HEK293 (cell line): ENCODE measurements around the gene MPHOSPH10.

ENCODE experiments used
- CTCF ChIA-PET: fragments of 350-600 bp; formaldehyde crosslinking; extraction: SDS; loops from one replicate; lab custom pipeline; 2021; ENCODE audit warnings: antibody characterized with exemption; lab: Yijun Ruan, JAX
- POLR2A ChIA-PET: fragments of 300-600 bp; formaldehyde crosslinking; extraction: SDS; loops from one replicate; lab custom pipeline; 2020; ENCODE audit warnings: antibody characterized with exemption, inconsistent platforms; lab: Yijun Ruan, JAX
- H3K27ac ChIP-seq: fragments of 200-500 bp; sonication (Bioruptor generic); 2 replicates; pipeline ENCODE4 v1.5.1; 2014; ENCODE audit warnings: low read depth, low read length, control low read depth, inconsistent platforms; ENCODE audit errors: extremely low read depth
- H3K36me3 ChIP-seq, 2 experiments: fragments of 200-500 bp in 1 of 2; sonication (Bioruptor generic) in 1 of 2; 1 replicate in 1 of 2; 2 replicates in 1 of 2; pipeline ENCODE4 v1.5.1; 2014 to 2017; ENCODE audit warnings: inconsistent platforms in 2 of 2, low read length in 2 of 2; ENCODE audit not compliant: control insufficient read depth in 2 of 2, insufficient read depth in 1 of 2
- H3K4me1 ChIP-seq: fragments of 200-500 bp; sonication (Bioruptor generic); 2 replicates; pipeline ENCODE4 v1.5.1; 2014; ENCODE audit warnings: mild to moderate bottlenecking, low read length, inconsistent platforms; ENCODE audit not compliant: control insufficient read depth, insufficient read depth
- H3K4me3 ChIP-seq: 2 replicates; pipeline ENCODE4 v1.5.1; 2011; ENCODE audit warnings: low read depth, mild to moderate bottlenecking, control low read depth, low read length, moderate library complexity
- H3K9me3 ChIP-seq: fragments of 200-500 bp; sonication (Bioruptor generic); 2 replicates; pipeline ENCODE4 v1.5.1; 2014; ENCODE audit warnings: low read depth, low read length, inconsistent platforms; ENCODE audit not compliant: control insufficient read depth, insufficient read depth
- AEBP2 ChIP-seq: fragments of 450-650 bp; formaldehyde crosslinking; IDR thresholded peaks from 2 replicates; pipeline ENCODE4 v1.5.1; 2016; ENCODE audit warnings: missing biosample characterization, missing genetic modification characterization, borderline replicate concordance
- KLF1 ChIP-seq: fragments of 450-650 bp; formaldehyde crosslinking; IDR thresholded peaks from 2 replicates; pipeline ENCODE4 v1.5.1; 2016; ENCODE audit warnings: missing biosample characterization, missing genetic modification characterization
- PRDM1 ChIP-seq: fragments of 450-650 bp; formaldehyde crosslinking; IDR thresholded peaks from 2 replicates; pipeline ENCODE4; 2016; ENCODE audit warnings: missing biosample characterization, missing genetic modification characterization
- SCRT2 ChIP-seq: fragments of 450-650 bp; formaldehyde crosslinking; IDR thresholded peaks from 2 replicates; pipeline ENCODE4 v1.5.1; 2016; ENCODE audit warnings: missing biosample characterization, missing genetic modification characterization
- SP3 ChIP-seq: fragments of 450-650 bp; formaldehyde crosslinking; IDR thresholded peaks from 2 replicates; pipeline ENCODE4 v1.5.1; 2016; ENCODE audit warnings: missing biosample characterization, missing genetic modification characterization
- WT1 ChIP-seq: fragments of 450-650 bp; formaldehyde crosslinking; IDR thresholded peaks from 2 replicates; pipeline ENCODE4 v1.5.1; 2016; ENCODE audit warnings: missing biosample characterization, missing genetic modification characterization
- ZBTB1 ChIP-seq: fragments of 450-650 bp; formaldehyde crosslinking; IDR thresholded peaks from 2 replicates; pipeline ENCODE4 v1.5.1; 2016; ENCODE audit warnings: missing biosample characterization, missing genetic modification characterization
- ZBTB7A ChIP-seq: fragments of 450-650 bp; formaldehyde crosslinking; IDR thresholded peaks from 2 replicates; pipeline ENCODE4 v1.5.1; 2016; ENCODE audit warnings: low read depth, missing biosample characterization, missing genetic modification characterization
- ZFP37 ChIP-seq: fragments of 450-650 bp; formaldehyde crosslinking; IDR thresholded peaks from 2 replicates; pipeline ENCODE4 v1.5.1; 2016; ENCODE audit warnings: missing biosample characterization, missing genetic modification characterization
- ZNF121 ChIP-seq: fragments of 450-650 bp; formaldehyde crosslinking; IDR thresholded peaks from 2 replicates; pipeline ENCODE4 v1.5.1; 2016; ENCODE audit warnings: missing biosample characterization, missing genetic modification characterization
- ZNF266 ChIP-seq: fragments of 450-650 bp; formaldehyde crosslinking; IDR thresholded peaks from 2 replicates; pipeline ENCODE4 v1.5.1; 2016; ENCODE audit warnings: missing biosample characterization, missing genetic modification characterization, low read depth
- ZNF274 ChIP-seq, 2 experiments: fragments of 200-500 bp in 1 of 2; fragments of 450-650 bp in 1 of 2; sonication (Bioruptor generic) in 1 of 2; formaldehyde crosslinking in 1 of 2; IDR thresholded peaks; 2 replicates each; pipeline versions ENCODE4 v1.5.1 to v1.6.1; 2014 to 2016; ENCODE audit warnings: borderline replicate concordance in 1 of 2, inconsistent platforms in 1 of 2, low read length in 1 of 2, missing biosample characterization in 1 of 2, missing genetic modification characterization in 1 of 2
- ZNF302 ChIP-seq: fragments of 450-650 bp; formaldehyde crosslinking; IDR thresholded peaks from 2 replicates; pipeline ENCODE4 v1.5.1; 2016; ENCODE audit warnings: missing biosample characterization, missing genetic modification characterization, low read depth
- ZNF311 ChIP-seq: fragments of 450-650 bp; formaldehyde crosslinking; IDR thresholded peaks from 2 replicates; pipeline ENCODE4 v1.5.1; 2017; ENCODE audit warnings: missing biosample characterization, missing genetic modification characterization, borderline replicate concordance
- ZNF473 ChIP-seq: fragments of 450-650 bp; formaldehyde crosslinking; IDR thresholded peaks from 2 replicates; pipeline ENCODE4 v1.5.1; 2017; ENCODE audit warnings: missing biosample characterization, missing genetic modification characterization
- ZNF561 ChIP-seq: fragments of 450-650 bp; IDR thresholded peaks from 2 replicates; pipeline ENCODE4 v1.5.1; 2018; ENCODE audit warnings: missing biosample characterization, missing genetic modification characterization, borderline replicate concordance
- ZNF624 ChIP-seq: fragments of 450-650 bp; formaldehyde crosslinking; IDR thresholded peaks from 2 replicates; pipeline ENCODE4 v1.5.1; 2017; ENCODE audit warnings: missing biosample characterization, missing genetic modification characterization
- ZNF707 ChIP-seq: fragments of 450-650 bp; formaldehyde crosslinking; IDR thresholded peaks from 2 replicates; pipeline ENCODE4 v1.5.1; 2016; ENCODE audit warnings: missing biosample characterization, missing genetic modification characterization
- TF ChIP-seq, protein P1 (sequence below): fragments of 450-650 bp; formaldehyde crosslinking; IDR thresholded peaks from 2 replicates; pipeline ENCODE4 v1.5.1; 2017; ENCODE audit warnings: missing biosample characterization, missing genetic modification characterization
- TF ChIP-seq, protein P2 (sequence below): fragments of 450-650 bp; formaldehyde crosslinking; IDR thresholded peaks from 2 replicates; pipeline ENCODE4 v1.5.1; 2016; ENCODE audit warnings: missing biosample characterization, missing genetic modification characterization
- TF ChIP-seq, protein P3 (sequence below): fragments of 450-650 bp; formaldehyde crosslinking; IDR thresholded peaks from 2 replicates; pipeline ENCODE4 v1.5.1; 2016; ENCODE audit warnings: missing biosample characterization, missing genetic modification characterization

MPHOSPH10 gene

DNA sequence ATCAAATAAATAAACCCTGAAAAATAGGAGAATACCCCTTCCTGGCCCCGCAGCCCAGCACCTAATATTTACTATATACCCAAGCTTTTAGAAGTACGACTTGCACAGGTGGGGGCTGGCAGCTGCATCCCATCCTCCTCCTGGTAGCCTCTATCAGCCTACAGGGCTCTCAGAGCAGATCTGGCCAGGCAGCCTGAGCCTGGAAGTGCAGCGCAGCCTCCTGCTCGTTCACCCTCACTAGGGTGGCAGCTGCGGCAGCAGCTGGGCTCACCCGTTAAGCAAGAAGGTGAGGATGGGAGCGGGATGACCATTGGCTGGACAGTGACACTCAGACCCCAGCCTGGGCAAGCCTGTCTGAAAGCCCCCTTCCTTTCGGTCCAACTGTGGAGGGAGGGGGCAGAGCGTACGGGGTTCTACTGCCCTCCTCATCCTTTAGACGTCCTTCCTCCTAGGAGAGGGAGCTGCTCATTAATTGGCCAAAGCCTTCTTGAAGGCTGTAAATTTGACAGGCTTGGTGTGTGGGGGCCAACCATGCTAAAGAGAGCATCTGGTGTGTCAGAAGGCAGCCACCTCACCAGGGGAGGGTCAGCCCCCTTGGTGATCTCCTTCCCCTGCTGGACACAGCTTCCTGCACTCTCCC is 23.3 kb downstream of the MPHOSPH10 start (continued):
- TF ChIP-seq ZNF274 (IDR thresholded peaks at IDR 0.05; ENCODE audit: low read length): no peak
- no peak for TF ChIP-seq ZNF274 (tag by site-specific recombination; IDR thresholded peaks at IDR 0.05; ENCODE audit: borderline replicate concordance)
- TF ChIP-seq, protein P1, sequence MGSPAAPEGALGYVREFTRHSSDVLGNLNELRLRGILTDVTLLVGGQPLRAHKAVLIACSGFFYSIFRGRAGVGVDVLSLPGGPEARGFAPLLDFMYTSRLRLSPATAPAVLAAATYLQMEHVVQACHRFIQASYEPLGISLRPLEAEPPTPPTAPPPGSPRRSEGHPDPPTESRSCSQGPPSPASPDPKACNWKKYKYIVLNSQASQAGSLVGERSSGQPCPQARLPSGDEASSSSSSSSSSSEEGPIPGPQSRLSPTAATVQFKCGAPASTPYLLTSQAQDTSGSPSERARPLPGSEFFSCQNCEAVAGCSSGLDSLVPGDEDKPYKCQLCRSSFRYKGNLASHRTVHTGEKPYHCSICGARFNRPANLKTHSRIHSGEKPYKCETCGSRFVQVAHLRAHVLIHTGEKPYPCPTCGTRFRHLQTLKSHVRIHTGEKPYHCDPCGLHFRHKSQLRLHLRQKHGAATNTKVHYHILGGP: no peak

GRCh38 chr2:71154279-71154678 is 23.8 kb downstream of the MPHOSPH10 start:
- TF ChIP-seq ZNF707 (tag by site-specific recombination) (no peak), ZNF121 (tag by site-specific recombination) (no peak), ZNF561 (tag by site-specific recombination) (no peak), ZFP37 (no peak), KLF1 (tag by site-specific recombination) (no peak), ZNF266 (no peak), PRDM1 (tag by site-specific recombination) (no peak), SP3 (no peak), SCRT2 (tag by site-specific recombination) (no peak), ZNF311 (no peak), AEBP2 (no peak), ZBTB1 (tag by site-specific recombination) (no peak), ZNF302 (tag by site-specific recombination) (no peak), ZNF473 (tag by site-specific recombination) (no peak), ZNF624 (no peak), ZBTB7A (tag by site-specific recombination) (no peak), WT1 (tag by site-specific recombination) (no peak)
- TF ChIP-seq, protein P2, sequence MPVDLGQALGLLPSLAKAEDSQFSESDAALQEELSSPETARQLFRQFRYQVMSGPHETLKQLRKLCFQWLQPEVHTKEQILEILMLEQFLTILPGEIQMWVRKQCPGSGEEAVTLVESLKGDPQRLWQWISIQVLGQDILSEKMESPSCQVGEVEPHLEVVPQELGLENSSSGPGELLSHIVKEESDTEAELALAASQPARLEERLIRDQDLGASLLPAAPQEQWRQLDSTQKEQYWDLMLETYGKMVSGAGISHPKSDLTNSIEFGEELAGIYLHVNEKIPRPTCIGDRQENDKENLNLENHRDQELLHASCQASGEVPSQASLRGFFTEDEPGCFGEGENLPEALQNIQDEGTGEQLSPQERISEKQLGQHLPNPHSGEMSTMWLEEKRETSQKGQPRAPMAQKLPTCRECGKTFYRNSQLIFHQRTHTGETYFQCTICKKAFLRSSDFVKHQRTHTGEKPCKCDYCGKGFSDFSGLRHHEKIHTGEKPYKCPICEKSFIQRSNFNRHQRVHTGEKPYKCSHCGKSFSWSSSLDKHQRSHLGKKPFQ (tag by site-specific recombination): no peak
- TF ChIP-seq, protein P3, sequence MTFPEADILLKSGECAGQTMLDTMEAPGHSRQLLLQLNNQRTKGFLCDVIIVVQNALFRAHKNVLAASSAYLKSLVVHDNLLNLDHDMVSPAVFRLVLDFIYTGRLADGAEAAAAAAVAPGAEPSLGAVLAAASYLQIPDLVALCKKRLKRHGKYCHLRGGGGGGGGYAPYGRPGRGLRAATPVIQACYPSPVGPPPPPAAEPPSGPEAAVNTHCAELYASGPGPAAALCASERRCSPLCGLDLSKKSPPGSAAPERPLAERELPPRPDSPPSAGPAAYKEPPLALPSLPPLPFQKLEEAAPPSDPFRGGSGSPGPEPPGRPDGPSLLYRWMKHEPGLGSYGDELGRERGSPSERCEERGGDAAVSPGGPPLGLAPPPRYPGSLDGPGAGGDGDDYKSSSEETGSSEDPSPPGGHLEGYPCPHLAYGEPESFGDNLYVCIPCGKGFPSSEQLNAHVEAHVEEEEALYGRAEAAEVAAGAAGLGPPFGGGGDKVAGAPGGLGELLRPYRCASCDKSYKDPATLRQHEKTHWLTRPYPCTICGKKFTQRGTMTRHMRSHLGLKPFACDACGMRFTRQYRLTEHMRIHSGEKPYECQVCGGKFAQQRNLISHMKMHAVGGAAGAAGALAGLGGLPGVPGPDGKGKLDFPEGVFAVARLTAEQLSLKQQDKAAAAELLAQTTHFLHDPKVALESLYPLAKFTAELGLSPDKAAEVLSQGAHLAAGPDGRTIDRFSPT (tag by site-specific recombination): no peak
- TF ChIP-seq, all 188 proteins: peak for 0
- H3K36me3 ChIP-seq: peaks cover 5 to 17% of the 10 kb centered on the region in 2 experiments; a peak in 2 of 3 replicates
- no peak overlapping the region for H3K4me3 ChIP-seq
- POLR2A ChIA-PET: no interaction called here
- CTCF ChIA-PET: interaction anchor here (0.6 to 2.5 kb wide), 6 partner anchors 40 to 365 kb away, joined by 3 to 16 read pairs (median 3); no protein-coding TSS in a partner anchor
- H3K9me3 ChIP-seq: no peaks in the 10 kb centered on the region
- peaks cover 4% of the 10 kb centered on the region; the same call in 1 of the 2 replicates for H3K4me1 ChIP-seq
- no peak overlapping the region for H3K27ac ChIP-seq
